ENCODE data around the gene CGB1.
A peak's percentile ranks its signal among the peaks of the same experiment; 100 is the strongest.

The CGB1 gene

DNA sequence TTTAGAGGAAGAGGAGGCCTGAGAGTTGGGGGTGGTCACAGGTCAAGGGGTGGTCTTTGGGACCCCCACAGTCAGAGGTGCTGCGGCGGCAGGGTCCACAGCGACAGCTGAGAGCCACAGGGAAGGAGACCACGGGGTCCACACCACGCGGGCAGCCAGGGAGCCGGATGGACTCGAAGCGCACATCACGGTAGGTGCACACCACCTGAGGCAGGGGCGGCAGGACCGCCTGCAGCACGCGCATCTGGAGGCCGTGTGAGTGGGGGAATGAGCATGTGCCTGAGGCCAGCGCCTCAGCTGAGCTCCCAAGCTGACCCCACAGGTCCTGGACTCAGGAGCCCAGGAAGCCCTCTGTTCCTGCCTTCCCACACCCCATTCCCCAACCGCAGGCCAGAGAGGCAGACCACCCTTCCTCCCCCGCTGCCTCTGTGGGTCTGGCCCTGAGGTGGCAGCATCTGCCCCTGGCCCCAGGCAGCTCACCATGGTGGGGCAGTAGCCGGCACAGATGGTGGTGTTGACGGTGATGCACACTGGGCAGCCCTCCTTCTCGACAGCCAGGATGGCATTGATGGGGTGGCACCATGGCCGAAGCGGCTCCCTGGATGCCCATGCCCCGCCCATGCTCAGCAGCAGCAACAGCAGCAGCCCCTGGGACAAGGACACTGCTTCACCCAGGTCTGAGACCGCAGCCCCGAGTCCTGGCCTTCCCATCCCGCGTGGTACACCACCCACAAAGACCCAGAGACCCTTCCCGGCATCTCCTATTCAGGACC is 20.4 kb downstream of the CGB1 start:
- DNase-seq (ENCODE audit: low read depth) = no peak
- no peak overlapping the region for H3K4me3 ChIP-seq (ENCODE audit: control insufficient read depth, low read depth, low read length)
- no peak for TF ChIP-seq CTCF (conservative IDR thresholded peaks at IDR 0.05; ENCODE audit: control insufficient read depth, insufficient read depth, low read depth, low read length)

- H3K4me3 ChIP-seq (ENCODE audit: control insufficient read depth, low read depth, low read length) = no peak overlapping the region
- TF ChIP-seq CTCF (conservative IDR thresholded peaks at IDR 0.05; ENCODE audit: control insufficient read depth, insufficient read depth, low read depth, low read length) = no peak
- no peak for DNase-seq (ENCODE audit: low read depth)
Observed at GRCh38 chr19:49014870-49015255, 21.8 kb downstream of the CGB1 start.

DNA sequence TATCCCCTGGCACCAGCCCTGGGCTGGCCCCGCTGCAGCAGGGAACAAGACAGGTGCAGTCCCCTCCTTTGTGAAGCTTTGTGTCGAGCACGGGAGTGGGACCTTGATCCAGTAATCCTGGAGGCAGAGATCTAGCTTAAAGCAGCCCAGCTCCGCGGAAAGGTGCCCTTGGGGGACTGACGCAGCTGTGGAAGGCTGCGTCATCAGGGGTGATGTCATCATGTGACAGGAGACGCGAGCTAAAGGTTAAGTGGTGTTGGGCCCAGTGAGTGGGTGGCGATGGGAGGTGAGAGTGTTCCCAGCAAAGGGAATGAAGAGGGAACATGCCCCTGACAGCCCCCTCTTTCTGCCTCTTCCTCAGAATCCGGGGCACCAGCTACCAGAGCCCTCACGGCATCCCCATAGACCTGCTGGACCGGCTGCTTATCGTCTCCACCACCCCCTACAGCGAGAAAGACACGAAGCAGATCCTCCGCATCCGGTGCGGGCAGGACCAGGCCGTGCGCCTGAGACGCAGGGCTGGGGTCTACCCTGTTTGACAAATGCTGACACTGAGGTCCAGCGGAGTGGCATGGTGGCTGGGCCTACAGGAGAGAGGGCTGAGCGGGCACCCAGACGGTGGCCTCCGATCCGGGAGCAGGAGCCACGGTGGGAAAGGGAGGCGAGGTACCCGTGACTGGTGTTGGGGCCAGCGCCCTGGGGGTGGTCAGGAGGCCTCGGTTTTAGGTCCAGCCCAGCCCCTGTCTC is 22.4 kb downstream of the CGB1 start:
- DNase-seq (ENCODE audit: low read depth) = peak; percentile 72
- no peak for TF ChIP-seq CTCF (conservative IDR thresholded peaks at IDR 0.05; ENCODE audit: control insufficient read depth, insufficient read depth, low read depth, low read length)
- no peak overlapping the region for H3K4me3 ChIP-seq (ENCODE audit: control insufficient read depth, low read depth, low read length)

DNA sequence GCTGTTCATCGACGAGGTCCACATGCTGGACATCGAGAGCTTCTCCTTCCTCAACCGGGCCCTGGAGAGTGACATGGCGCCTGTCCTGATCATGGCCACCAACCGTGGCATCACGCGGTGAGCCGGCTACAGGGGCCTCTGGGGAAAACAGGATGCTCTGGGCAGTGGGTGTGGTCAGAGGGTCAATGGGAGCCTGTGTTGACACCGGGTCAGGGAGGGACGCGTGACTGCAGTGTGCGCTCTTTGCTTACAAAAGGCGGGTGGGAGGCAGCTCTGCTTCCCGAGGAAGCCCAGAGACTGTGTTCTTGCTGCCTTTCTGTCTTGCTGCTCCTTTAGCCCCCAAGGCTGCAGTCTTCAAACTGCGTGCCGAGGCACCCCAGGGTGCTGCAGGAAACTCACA is 25.5 kb downstream of the CGB1 start:
- H3K4me3 ChIP-seq (ENCODE audit: control insufficient read depth, low read depth, low read length) = no peak overlapping the region
- TF ChIP-seq CTCF (conservative IDR thresholded peaks at IDR 0.05; ENCODE audit: control insufficient read depth, insufficient read depth, low read depth, low read length) = no peak
- DNase-seq (ENCODE audit: low read depth) = no peak

DNA sequence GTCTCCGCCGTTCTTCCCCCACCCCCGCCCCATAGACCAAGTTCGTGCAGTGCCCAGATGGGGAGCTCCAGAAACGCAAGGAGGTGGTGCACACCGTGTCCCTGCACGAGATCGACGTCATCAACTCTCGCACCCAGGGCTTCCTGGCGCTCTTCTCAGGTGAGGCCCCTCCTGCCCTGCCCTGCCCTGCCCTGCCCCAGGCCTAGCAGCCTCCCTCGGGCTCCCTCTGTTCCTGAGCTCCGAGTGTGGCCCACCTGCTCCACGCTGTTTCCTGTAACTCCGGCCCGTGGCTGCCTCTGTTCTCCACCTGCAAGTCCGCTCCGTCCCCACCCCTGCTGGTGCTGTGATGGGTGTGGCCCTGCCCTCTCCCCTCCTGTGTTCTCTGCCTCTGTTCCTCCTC is 26.2 kb downstream of the CGB1 start:
- H3K4me3 ChIP-seq (ENCODE audit: control insufficient read depth, low read depth, low read length) = no peak overlapping the region
- DNase-seq (ENCODE audit: low read depth) = no peak
- no peak for TF ChIP-seq CTCF (conservative IDR thresholded peaks at IDR 0.05; ENCODE audit: control insufficient read depth, insufficient read depth, low read depth, low read length)

DNA sequence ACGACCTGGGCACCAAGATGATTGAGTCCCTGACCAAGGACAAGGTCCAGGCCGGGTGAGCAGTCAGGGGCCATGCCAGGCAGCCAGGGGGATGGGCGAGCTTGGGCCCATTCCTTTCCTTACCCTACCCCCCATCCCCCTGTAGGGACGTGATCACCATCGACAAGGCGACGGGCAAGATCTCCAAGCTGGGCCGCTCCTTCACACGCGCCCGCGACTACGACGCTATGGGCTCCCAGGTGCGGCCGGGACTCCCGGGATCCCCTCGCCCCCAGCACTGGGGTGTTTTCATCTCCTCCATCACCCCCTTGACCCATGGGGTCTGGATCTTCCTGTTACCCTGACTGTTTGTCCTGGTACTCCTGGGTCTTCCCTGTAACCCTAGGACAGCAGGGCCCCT is 26.9 kb downstream of the CGB1 start:
- no peak overlapping the region for H3K4me3 ChIP-seq (ENCODE audit: control insufficient read depth, low read depth, low read length)
- TF ChIP-seq CTCF (conservative IDR thresholded peaks at IDR 0.05; ENCODE audit: control insufficient read depth, insufficient read depth, low read depth, low read length) = no peak
- DNase-seq (ENCODE audit: low read depth) = no peak

Measured in fibroblast of mammary gland (primary cell).